IPS-18c (cell line): ENCODE data around the gene DCAF8.

Source experiments
- H3K4me3 ChIP-seq: 2 replicates; pipeline ENCODE4 v1.7.0; 2013; ENCODE audit warnings: low read depth, mild to moderate bottlenecking, low read length, moderate library complexity; ENCODE audit not compliant: insufficient read depth
- H3K9me3 ChIP-seq: one replicate; pipeline ENCODE4 v1.6.1; 2013; ENCODE audit warnings: mild to moderate bottlenecking, low read length, moderate library complexity; ENCODE audit not compliant: control insufficient read depth, insufficient read depth

The DCAF8 gene

DNA sequence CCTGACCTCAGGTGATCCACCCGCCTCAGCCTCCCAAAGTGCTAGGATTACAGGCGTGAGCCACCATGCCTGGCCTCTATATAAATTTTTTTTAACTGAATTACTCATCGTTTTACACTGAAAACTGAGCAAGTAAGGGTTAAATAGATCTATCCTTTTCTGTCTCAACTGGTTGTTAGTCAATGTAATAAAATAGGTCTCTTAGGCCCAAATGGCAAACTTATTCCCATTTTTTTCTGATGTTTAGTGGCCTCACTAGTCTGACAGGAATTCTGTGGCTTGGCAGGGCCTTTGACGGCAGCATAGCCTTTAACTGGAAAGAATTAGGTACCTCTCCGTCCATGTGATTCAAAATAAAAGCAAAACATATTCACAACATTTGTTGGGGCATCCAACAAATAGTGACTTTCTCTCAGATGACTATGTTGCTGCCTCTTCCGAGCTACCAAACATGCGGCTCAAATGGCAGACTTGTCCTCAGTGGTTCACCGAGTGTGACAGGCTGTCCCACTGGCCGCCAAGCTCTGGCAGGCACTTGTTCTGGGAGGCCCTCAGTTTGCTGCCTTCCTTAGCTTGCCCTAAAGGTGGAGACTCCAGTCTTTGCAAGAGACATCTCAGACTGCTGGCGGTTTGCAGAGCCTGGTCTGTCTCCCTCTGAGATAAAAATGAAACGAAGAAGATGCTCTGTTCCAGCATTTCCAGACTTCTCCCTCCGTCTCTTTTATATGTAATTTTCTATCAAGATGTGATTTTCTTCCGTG, 93.6 kb downstream of the DCAF8 start:
- Histone ChIP-seq H3K4me3 (no peak overlapping the region; the same call in 1 of the 2 replicates), H3K9me3 (no peaks in the 10 kb centered on the region)

DNA sequence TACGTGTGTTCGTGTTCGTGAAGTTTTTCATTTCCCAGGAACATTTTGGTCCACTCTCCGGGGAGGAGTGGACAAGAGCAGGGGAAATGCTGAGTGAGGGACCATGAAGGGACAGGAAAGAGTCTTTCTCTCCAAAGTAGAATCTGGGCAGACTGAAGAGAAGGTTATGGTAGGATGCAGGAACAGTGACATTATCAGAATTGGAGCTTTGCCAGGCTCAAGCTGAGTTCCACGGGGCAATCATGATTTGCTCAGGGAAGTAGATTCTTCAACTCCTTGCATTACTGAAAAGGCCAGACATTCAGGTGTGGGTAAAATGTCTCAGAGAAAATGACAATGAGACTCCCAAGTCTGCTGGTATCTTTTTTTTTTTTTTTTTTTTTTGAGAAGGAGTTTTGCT, 94.3 kb downstream of the DCAF8 start:
- H3K9me3 ChIP-seq, result no peaks in the 10 kb centered on the region
- no peak overlapping the region for H3K4me3 ChIP-seq

DNA sequence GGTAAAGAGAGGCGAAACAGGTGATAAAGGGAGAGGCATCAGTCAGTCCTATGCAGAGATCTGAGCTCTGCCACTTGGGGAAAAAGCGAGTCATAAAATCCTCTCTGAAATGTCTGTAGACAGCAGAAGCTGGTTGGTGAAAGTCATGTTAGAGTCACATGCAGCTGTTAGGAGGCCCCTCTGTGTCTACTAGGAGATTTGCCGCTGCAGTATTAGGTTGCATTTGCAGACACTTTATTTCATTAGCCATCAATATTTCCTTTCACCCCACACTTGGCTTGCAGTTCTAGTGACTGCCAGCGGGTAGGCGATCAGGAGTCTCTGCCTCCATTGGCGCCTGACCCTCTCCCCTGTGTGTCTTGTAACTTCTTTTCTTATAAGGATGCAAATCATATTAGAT, 94.8 kb downstream of the DCAF8 start:
- Histone ChIP-seq H3K4me3 (no peak overlapping the region), H3K9me3 (no peaks in the 10 kb centered on the region)

DNA sequence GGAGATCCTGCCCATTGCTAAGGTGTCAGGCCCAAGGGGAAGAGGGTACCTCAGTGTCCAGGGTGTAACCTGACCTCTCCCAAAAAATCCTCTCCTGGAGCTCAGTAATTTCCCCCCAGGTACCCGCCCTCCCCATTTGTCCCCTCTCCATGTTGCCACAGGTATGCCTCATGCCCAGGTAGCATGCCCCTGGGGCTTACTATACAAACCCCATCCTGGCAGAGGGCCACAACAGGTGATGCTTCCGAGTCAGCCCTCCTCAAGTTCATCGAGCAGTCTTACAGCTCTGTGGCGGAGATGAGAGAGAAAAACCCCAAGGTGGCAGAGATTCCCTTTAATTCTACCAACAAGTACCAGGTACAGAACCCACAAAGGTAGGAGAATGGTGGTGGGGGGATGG, 95.3 kb downstream of the DCAF8 start:
- Histone ChIP-seq H3K4me3 (no peak overlapping the region), H3K9me3 (no peaks in the 10 kb centered on the region)

DNA sequence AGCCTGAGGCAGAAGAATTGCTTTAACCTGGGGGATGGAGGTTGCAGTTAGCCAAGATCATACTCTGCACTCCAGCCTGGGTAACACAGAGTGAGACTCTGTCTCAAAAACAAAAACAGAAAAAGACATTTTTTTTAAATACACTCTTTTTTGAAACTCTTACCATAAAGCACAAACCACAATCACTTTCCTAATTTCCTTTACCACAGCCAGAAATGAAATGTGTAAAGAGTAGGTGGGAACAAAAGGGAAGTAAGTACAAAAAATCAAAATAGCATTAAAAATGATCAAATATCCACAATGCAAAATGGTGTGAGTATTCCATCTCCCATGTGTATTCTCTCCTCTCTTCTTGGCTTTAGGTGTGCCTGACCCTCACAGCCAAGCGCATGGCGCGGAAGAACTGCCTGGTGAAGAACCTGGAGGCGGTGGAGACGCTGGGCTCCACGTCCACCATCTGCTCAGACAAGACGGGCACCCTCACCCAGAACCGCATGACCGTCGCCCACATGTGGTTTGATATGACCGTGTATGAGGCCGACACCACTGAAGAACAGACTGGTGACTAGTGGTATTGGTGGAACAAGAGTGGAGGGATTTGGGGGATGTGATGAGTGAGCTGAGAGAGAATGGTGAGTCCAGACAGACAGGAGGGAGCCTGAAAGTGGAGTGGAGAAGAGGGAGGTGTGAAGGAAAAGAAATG, 96.0 kb downstream of the DCAF8 start:
- Histone ChIP-seq H3K4me3 (no peak overlapping the region), H3K9me3 (no peaks in the 10 kb centered on the region)
